Amniotic epithelial cell (primary cell): ENCODE results near the gene SPRING1.
A peak's percentile ranks its signal among the peaks of the same experiment; 100 is the strongest.

Experiments used
- DNase-seq: peaks from one replicate; pipeline ENCODE4 v3.0.0-alpha.2; 2010; ENCODE audit warnings: low read depth

The SPRING1 gene

DNA sequence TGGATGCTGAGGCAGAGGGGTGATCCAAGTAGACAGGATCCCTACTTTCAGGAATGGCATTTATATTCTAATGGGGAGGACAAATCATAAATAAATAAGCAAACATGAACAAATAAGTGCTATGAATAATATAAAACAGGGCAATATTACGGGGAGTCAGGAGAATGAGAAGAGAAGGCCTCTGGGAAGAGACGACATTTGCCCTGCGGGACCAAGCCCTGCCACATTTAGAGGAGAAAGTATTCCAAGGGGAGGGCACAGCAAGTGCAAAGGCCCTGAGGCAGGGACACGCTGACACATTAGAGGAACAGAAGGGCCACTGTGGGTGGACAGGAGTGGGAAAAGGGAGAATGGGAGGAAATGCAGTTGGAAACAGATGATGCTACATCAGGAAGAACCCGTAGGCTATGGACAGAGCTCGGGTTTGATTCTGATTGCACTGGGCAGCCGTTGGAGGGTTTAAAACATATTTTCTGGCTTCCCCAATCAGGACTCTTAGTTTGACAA, 1.6 kb upstream of the SPRING1 start:
- no peak for DNase-seq

DNA sequence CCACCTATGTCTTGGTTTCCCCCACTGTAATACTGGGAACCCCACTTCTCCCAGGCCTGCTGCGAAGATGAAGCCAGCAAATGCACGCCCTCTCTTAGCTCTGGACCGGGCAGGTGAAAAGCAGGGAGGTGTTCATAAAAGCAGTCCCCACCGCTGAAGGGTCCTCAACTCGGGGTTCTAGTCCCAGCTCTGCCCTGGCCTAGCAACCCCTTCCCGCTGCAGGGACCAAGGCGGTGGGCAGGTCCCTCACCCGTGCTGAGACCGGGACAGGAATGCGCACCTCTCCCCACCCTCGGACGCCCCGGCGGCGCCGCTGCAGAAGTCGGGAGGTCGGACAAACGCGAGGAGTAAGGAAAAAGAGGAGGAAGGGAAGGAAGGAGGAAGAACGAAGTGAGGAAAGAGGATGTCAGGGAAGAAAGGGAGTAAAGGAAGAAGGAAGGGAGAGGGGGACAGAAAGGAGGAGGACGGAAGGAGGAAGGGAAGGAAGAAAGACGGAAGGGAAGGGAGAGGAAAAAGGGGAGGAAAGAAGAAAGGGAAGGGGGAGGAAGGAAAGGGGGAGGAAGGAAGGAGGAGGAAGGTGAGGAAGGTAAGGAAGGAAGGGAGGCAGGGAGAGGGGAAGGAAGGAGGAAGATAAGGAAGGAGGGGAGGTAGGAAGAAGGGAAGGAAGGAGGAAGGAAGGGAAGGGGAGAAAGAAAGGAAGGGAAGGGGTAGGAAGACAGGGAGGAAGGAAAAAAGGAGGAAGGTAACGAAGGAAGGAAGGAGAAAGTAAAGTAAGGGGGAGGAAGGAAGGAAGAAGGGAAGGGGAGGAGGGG, 701 bp downstream of the SPRING1 start:
- no peak for DNase-seq

- no peak for DNase-seq
These were observed 1.8 kb downstream of the SPRING1 start for GRCh38 chr12:116735951-116736599.

GRCh38 chr12:116735084-116735483, 2.8 kb downstream of the SPRING1 start:
- no peak for DNase-seq

GRCh38 chr12:116734156-116734768, 3.6 kb downstream of the SPRING1 start:
- DNase-seq, result no peak

GRCh38 chr12:116731801-116732200, 6.1 kb downstream of the SPRING1 start:
- no peak for DNase-seq

DNA sequence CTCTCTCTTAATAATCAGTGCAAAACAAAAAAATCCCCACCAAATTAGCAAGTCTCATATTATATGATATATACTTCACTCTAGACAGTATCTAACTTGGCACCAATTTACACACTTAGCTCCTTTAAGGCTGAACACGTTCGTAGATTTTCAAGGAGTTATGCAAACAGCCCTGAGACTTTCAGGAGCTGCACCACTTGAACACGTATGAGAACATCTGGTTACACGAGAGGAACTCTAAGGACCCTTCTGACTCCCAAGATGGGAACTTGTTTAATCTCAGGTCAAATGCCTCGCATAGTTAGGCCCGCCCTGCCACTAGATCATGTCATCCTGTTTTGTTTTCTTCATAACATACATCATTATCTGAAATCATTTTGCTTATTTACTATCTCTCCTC, 10.0 kb downstream of the SPRING1 start:
- DNase-seq, result peak; percentile 6

DNA sequence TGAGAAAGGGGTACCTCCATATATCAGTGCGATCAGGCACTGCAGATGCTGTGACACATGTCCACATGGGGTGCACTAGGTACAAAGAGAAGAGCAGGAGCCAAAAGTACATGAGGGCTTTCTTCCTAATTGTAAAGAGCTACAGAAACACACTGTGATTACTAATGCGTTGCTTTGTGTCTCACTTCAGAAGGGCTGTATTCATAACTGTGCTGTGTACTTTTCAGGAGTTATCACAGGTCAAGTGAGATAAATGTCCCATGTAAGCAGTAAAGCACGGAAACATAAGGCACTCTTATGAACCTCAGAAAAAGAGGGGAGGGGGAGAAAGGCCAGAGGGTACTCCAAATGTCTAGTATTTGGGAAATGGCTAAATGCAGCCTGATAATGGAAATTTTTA, 10.6 kb downstream of the SPRING1 start:
- DNase-seq, result no peak

GRCh38 chr12:116726694-116727093, 11.2 kb downstream of the SPRING1 start:
- no peak for DNase-seq

GRCh38 chr12:116722245-116722644, 15.6 kb downstream of the SPRING1 start:
- no peak for DNase-seq

DNA sequence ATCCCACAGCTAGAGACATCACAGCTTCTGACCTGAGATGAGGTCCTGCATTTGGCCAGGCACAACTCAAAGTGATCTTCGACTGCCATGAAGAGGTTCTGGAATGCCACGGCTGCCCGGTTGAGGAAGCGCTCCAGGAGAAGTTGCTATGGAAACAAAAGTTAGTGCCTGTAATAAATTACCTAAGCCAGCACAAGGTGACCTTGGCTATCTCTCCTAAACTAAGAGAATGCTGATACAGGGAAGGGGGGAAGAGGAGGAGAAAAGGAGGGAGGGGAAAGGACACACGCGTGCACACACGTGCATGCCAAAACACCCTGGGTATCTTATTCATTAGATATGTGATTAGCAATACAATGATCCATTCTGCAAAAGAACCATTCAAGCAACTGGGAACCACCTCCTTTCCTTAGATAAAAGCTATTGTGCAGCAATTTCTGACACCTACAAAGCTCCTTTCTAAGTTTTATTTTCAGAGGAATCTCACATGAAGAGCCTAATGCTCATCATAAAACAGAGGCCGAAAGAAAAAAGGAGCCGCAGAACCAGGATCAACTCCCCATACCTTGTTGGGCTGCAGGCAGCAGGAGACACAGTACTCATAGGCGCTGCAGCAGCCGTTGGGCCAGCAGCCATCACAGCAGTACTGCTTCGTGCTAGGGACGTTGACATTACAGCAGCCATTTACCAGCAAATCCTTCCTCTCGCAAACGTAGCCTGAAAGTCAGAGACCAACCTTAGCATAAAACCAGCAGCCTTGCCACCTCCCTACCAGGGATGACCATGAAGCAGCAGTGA, 17.9 kb downstream of the SPRING1 start:
- peak; percentile 7 for DNase-seq

DNA sequence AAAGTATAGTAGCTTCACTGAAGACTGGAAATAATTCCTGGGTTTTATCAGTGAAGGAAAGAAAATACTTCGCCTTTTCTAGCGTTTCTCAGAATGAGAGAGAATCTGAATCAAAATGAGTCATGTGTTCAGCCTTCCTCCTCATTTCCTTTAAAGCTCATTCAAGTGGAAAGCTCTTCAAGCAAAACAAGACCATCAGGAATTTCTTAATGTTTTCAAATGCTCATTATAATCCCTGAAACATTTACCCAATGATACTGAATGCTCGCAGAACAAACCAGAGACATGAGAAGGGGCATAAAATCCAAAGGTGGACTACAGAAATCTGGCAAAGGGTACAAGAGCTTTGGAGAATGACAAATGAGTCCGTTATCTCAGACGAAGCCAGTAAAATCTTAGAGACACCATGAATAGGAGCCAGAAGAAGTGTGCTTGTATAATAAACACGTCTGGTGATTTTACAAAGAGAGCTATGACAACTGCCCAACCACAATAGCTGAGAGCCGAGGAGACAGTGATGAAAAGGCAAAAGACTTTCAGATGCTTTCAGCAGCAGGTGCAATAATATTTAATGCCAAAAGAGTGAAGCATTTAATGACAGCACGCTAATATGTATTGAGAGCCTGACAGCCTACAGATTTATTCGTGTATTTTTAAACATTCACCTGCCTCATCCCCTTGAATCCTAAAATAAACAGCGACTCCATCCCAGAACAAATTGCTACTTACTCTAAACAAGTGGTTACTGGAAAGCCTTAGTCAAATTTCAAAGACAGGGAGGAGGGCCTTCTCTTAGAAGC, 19.0 kb downstream of the SPRING1 start:
- DNase-seq, result peak; percentile 54

DNA sequence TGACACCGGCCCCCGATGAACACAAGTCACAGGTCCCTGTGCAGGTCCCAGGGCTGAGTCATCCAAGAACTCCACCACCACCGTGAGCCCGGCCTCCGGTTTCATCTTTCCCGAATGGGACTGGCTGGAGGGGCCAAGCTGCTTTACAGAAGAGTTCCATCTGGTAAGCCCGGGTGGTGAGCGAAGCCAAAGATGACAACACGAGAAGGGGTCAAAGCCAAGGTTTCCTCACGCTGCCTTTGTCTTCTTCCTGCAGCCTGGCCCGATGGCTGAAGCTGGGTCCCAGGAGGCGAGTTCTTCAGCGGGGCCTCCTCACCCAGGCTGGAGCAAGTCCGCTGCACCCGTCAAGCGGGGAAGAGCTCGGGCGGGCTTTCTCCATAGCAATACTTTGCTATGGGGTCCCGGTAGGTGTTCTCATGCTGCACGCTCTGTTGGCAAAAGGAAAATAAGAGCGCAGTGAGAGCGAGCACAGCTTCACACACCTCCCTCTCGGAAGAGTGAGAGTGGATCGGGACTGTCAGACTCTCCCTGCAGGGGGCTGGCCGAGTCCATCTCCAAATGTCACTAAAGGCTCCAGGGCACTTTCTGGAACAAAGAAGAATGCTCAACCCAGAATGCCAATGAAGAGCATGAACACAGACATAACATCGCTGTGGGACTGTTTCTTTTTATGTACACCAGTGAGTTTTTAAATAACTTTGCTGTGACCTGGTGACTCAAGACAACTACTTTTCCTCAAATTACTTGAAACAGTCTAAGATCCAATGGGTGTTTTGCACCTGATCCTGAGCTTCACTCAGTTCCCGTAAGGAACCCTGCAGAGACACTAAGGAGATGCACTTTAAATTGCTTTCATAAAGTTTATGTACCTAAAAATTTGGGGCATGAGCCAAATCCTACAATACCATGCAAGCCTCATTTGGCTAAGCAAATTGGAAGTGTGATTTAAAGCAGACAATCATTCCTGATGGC, 20.1 kb downstream of the SPRING1 start:
- DNase-seq, result no peak

DNA sequence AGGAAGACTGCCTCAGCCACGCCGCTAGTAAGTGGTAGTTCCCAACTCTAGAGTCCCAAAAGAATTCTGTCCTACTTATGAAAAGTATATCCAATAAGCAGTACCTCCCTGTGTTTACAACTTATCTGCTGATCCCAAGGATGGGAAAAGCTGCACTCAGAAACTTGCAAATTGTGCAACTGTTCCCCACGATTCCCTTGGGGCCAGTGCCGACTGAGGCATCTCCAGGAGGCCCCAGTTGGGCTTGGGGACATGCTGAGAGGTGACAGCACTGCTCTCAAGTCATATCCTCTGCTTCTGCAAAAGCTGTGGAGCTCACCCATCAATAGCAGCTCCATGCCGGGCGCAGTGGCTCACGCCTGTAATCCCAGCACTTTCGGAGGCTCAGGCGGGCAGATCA, 23.7 kb downstream of the SPRING1 start:
- no peak for DNase-seq

GRCh38 chr12:116713527-116713926, 24.3 kb downstream of the SPRING1 start:
- DNase-seq, result no peak

- DNase-seq, result no peak
These were observed 25.2 kb downstream of the SPRING1 start for GRCh38 chr12:116712458-116713303.

- no peak for DNase-seq
These were observed 27.3 kb downstream of the SPRING1 start for GRCh38 chr12:116710370-116711150.

GRCh38 chr12:116709768-116710167, 28.1 kb downstream of the SPRING1 start:
- DNase-seq, result no peak
